K562 (cell line): ENCODE data around the gene CLTC. TPM values are rescaled to one million over a fixed set of nuclear protein-coding genes. Genes with fewer than 3 reads are reported as not detected.

Source experiments
- ARID1B ChIP-seq: fragments of 450-650 bp; IDR thresholded peaks from 2 replicates; pipeline ENCODE4 v1.6.1; 2016; ENCODE audit warnings: antibody characterized with exemption, mild to moderate bottlenecking, inconsistent platforms
- ARID3A ChIP-seq: IDR thresholded peaks from 2 replicates; pipeline ENCODE4 v1.6.1; 2012; ENCODE audit warnings: low read depth, low read length, improper control_type of control experiment, borderline replicate concordance
- CC2D1A ChIP-seq: fragments of 450-650 bp; IDR thresholded peaks from 2 replicates; pipeline ENCODE4 v1.6.1; 2017; ENCODE audit warnings: mild to moderate bottlenecking
- CEBPG ChIP-seq, 3 experiments: fragments of 200-800 bp in 1 of 3; sonication (Bioruptor generic) in 1 of 3; sonication (generic) in 1 of 3; formaldehyde crosslinking in 1 of 3; IDR thresholded peaks in 2 of 3; conservative IDR thresholded peaks in 1 of 3; 2 replicates each; pipeline versions ENCODE4 v1.6.1 to v1.8.0; 2016 to 2022; ENCODE audit warnings: missing compliant biosample characterization in 2 of 3, missing genetic modification characterization in 2 of 3, mild to moderate bottlenecking in 1 of 3, missing genetic modification reagents in 1 of 3
- CXXC5 ChIP-seq: fragments of 250-450 bp; sonication (Bioruptor Pico); IDR thresholded peaks from 2 replicates; pipeline ENCODE4 v1.8.0; 2022; ENCODE audit warnings: inconsistent platforms, mild to moderate bottlenecking, moderate library complexity
- E2F3 ChIP-seq: fragments of 250-450 bp; sonication (Bioruptor Pico); IDR thresholded peaks from 2 replicates; pipeline ENCODE4 v1.4.0; 2020; ENCODE audit warnings: mild to moderate bottlenecking
- EP300 ChIP-seq: IDR thresholded peaks from 2 replicates; pipeline ENCODE4 v1.6.1; 2012; ENCODE audit warnings: low read length, improper control_type of control experiment
- ESRRB ChIP-seq: fragments of 250-450 bp; sonication (Bioruptor Pico); IDR thresholded peaks from 2 replicates; pipeline ENCODE4 v1.5.0; 2020; ENCODE audit warnings: mild to moderate bottlenecking, moderate library complexity, borderline replicate concordance
- GATA2 ChIP-seq: sonication (generic); formaldehyde crosslinking; IDR thresholded peaks from 2 replicates; pipeline ENCODE4 v1.4.0; 2020; ENCODE audit warnings: mild to moderate bottlenecking, missing genetic modification reagents
- ID3 ChIP-seq, 2 experiments: fragments of 250-450 bp in 1 of 2; fragments of 450-650 bp in 1 of 2; sonication (Bioruptor Pico) in 1 of 2; IDR thresholded peaks; 2 replicates each; pipeline versions ENCODE4 v1.6.1 to v1.8.0; 2016 to 2021; ENCODE audit warnings: mild to moderate bottlenecking in 2 of 2, moderate library complexity in 2 of 2, missing compliant biosample characterization in 1 of 2, missing genetic modification characterization in 1 of 2
- KAT8 ChIP-seq: fragments of 450-650 bp; IDR thresholded peaks from 2 replicates; pipeline ENCODE4 v1.6.1; 2016; ENCODE audit warnings: low read depth, mild to moderate bottlenecking
- KDM1A ChIP-seq, 2 experiments: fragments of 450-650 bp; IDR thresholded peaks; 2 replicates each; pipeline ENCODE4 v1.6.1; 2016; ENCODE audit warnings: mild to moderate bottlenecking in 2 of 2
- LARP7 ChIP-seq: fragments of 450-650 bp; IDR thresholded peaks from 2 replicates; pipeline ENCODE4 v1.6.1; 2016
- MYNN ChIP-seq, 2 experiments: sonication (generic); formaldehyde crosslinking in 1 of 2; IDR thresholded peaks; 2 replicates each; pipeline versions ENCODE4 v1.5.0 to v1.6.1; 2016 to 2020; ENCODE audit warnings: antibody characterized with exemption in 1 of 2, missing genetic modification reagents in 1 of 2
- NCOA1 ChIP-seq: fragments of 450-650 bp; IDR thresholded peaks from 2 replicates; pipeline ENCODE4 v1.6.1; 2016; ENCODE audit warnings: low read depth
- NCOR1 ChIP-seq: fragments of 450-650 bp; IDR thresholded peaks from 2 replicates; pipeline ENCODE4 v1.6.1; 2016; ENCODE audit warnings: mild to moderate bottlenecking, moderate library complexity
- NEUROD1 ChIP-seq: fragments of 150-350 bp; IDR thresholded peaks from 2 replicates; pipeline ENCODE4 v1.6.1; 2014; ENCODE audit warnings: borderline replicate concordance, low read length, low read depth; ENCODE audit not compliant: partially characterized antibody
- RCOR1 ChIP-seq, 2 experiments: IDR thresholded peaks; 2 replicates each; pipeline ENCODE4 v1.6.1; 2012; ENCODE audit warnings: low read depth in 2 of 2, low read length in 2 of 2, borderline replicate concordance in 1 of 2, improper control_type of control experiment in 1 of 2
- RFX1 ChIP-seq: fragments of 450-650 bp; IDR thresholded peaks from 2 replicates; pipeline ENCODE4 v1.6.1; 2016; ENCODE audit warnings: mild to moderate bottlenecking, moderate library complexity
- SMARCA4 ChIP-seq: fragments of 450-650 bp; IDR thresholded peaks from 2 replicates; pipeline ENCODE4 v1.6.1; 2016
- SOX6 ChIP-seq: fragments of 450-650 bp; IDR thresholded peaks from 2 replicates; pipeline ENCODE4 v1.6.1; 2014; ENCODE audit warnings: mild to moderate bottlenecking
- TAF1 ChIP-seq: IDR thresholded peaks from 2 replicates; pipeline ENCODE4 v1.6.1; 2011; ENCODE audit warnings: mild to moderate bottlenecking, low read length, moderate library complexity; ENCODE audit not compliant: insufficient read depth, control insufficient read depth, severe bottlenecking; ENCODE audit errors: extremely low read depth
- TCF3 ChIP-seq: sonication (generic); formaldehyde crosslinking; IDR thresholded peaks from 2 replicates; pipeline ENCODE4 v1.4.0; 2020; ENCODE audit warnings: mild to moderate bottlenecking, missing genetic modification reagents
- U2AF1 ChIP-seq: fragments of 200-400 bp; formaldehyde crosslinking; optimal IDR thresholded peaks from 2 replicates; pipeline ENCODE3; 2017; ENCODE audit warnings: mild to moderate bottlenecking, low read depth, low read length, moderate library complexity
- polyA plus RNA-seq, 8 experiments: library from polyadenylated mRNA; depleted of rRNA in 4 of 8; stranded (reverse) in 5 of 8; unstranded in 3 of 8; fragments of >200 nt; fragmentation: Nextera tagmentation in 2 of 8; fragmentation: Illumina TruSeq in 1 of 8; extraction: Ambion mirVana in 2 of 8; extraction: Trizol in 1 of 8; gene quantifications; 2 replicates each; pipeline versions ENCODE4 v1.2.1 to v1.2.3, GENCODE V29; 2011 to 2014; ENCODE audit warnings: inconsistent platforms in 1 of 8, missing spikeins in 1 of 8
- total RNA-seq, 7 experiments: library from RNA; depleted of rRNA in 6 of 7; stranded (reverse); fragments of >200 nt in 6 of 7; fragmentation: Illumina TruSeq in 2 of 7; extraction: Trizol in 2 of 7; gene quantifications; 2 replicates each; pipeline versions ENCODE4 v1.2.1 to v1.2.3, GENCODE V29; 2011 to 2021; ENCODE audit warnings: low replicate concordance in 1 of 7
- TF ChIP-seq, protein P1 (sequence below), 2 experiments: fragments of 450-650 bp; conservative IDR thresholded peaks; 2 replicates each; pipeline ENCODE4 v1.6.1; 2017; ENCODE audit warnings: mild to moderate bottlenecking in 2 of 2, moderate library complexity in 2 of 2

Gene CLTC
- total and polyA plus RNA-seq, 9 of the 15 experiments (the other 6 are each of a cell fraction or from before 2014, with no cell fraction given): 115 to 267 (median 174) TPM

DNA sequence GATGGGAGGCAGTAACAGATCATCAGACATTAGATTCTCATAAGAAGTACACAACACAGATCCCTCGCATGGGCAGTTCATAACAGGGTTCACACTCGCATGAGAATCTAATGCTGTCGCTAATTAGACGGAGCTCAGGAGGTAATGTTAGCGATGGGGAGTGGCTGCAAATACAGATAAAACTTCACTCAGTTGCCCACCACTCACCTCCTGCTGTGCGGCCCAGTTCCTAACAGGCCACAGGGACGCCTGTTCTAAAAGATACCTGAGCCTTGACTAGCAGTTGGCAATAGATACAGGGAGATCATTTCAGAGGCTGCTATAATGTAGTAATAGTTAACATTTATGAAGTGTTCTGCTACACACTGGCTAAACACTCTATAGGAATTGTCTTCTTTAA, 82.6 kb downstream of the CLTC start (continued):
- TF ChIP-seq NEUROD1: peak; percentile 37
- TF ChIP-seq CEBPG (CRISPR knock-in tag; IDR thresholded peaks at IDR 0.05): no peak
- TF ChIP-seq CEBPG (tag; conservative IDR thresholded peaks at IDR 0.05 in 1 of 2, IDR thresholded peaks at IDR 0.05 in 1 of 2): no peak
- TF ChIP-seq NCOR1: peak; percentile 93
- peak; percentile 80 for TF ChIP-seq EP300
- TF ChIP-seq RFX1: no peak; the same call in 1 of the 2 replicates
- no peak for TF ChIP-seq ESRRB
- TF ChIP-seq KDM1A (IDR thresholded peaks at IDR 0.05): peak; percentile 31 to 60; a peak in 2 of 4 replicates
- peak; percentile 79 for TF ChIP-seq SOX6
- TF ChIP-seq LARP7: no peak
- TF ChIP-seq ARID1B: peak; percentile 96
- TF ChIP-seq CXXC5 (CRISPR knock-in tag): peak; percentile 68
- TF ChIP-seq KAT8: no peak
- no peak for TF ChIP-seq E2F3 (CRISPR knock-in tag)
- TF ChIP-seq TAF1: peak; percentile 45
- TF ChIP-seq MYNN (IDR thresholded peaks at IDR 0.05): peak; percentile 44; the same call in 1 of the 2 replicates
- TF ChIP-seq MYNN (CRISPR knock-in tag; IDR thresholded peaks at IDR 0.05): no peak
- TF ChIP-seq ARID3A: peak; percentile 44; the same call in 1 of the 2 replicates
- TF ChIP-seq U2AF1: no peak
- TF ChIP-seq SMARCA4: peak; percentile 85
- TF ChIP-seq, protein P1, sequence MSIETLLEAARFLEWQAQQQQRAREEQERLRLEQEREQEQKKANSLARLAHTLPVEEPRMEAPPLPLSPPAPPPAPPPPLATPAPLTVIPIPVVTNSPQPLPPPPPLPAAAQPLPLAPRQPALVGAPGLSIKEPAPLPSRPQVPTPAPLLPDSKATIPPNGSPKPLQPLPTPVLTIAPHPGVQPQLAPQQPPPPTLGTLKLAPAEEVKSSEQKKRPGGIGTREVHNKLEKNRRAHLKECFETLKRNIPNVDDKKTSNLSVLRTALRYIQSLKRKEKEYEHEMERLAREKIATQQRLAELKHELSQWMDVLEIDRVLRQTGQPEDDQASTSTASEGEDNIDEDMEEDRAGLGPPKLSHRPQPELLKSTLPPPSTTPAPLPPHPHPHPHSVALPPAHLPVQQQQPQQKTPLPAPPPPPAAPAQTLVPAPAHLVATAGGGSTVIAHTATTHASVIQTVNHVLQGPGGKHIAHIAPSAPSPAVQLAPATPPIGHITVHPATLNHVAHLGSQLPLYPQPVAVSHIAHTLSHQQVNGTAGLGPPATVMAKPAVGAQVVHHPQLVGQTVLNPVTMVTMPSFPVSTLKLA (conservative IDR thresholded peaks at IDR 0.05): peak; percentile 19 to 43; a peak in 1 of 4 replicates
- peak; percentile 85; the same call in 1 of the 2 replicates for TF ChIP-seq CC2D1A
- no peak for TF ChIP-seq ID3 (CRISPR knock-in tag; IDR thresholded peaks at IDR 0.05)
- 0 out of 2 replicates have a peak, but pooled peaks have one; percentile 24 for TF ChIP-seq ID3 (tag; IDR thresholded peaks at IDR 0.05)
- peak; percentile 51 to 62; a peak in 2 of 4 replicates for TF ChIP-seq RCOR1 (IDR thresholded peaks at IDR 0.05; ENCODE audit: borderline replicate concordance in 1 of 2, low read depth in 2 of 2, low read length in 2 of 2)
- TF ChIP-seq TCF3 (CRISPR knock-in tag): peak; percentile 95
- TF ChIP-seq GATA2 (CRISPR knock-in tag): peak; percentile 87
- peak; percentile 59; the same call in 1 of the 2 replicates for TF ChIP-seq NCOA1
